Stomach (tissue), 4 donors: ENCODE measurements around the gene ADAMTSL3.

ENCODE experiments used
- POLR2A ChIP-seq, 4 donors: fragments of 450-650 bp; IDR thresholded peaks; one replicate each; pipeline ENCODE4 v1.6.1; 2016; ENCODE audit warnings: antibody characterized with exemption in 4 of 4, control low read depth in 2 of 4, mild to moderate bottlenecking in 1 of 4, moderate library complexity in 1 of 4
- TF ChIP-seq, protein P1 (sequence below), 7 experiments: fragments of 450-650 bp in 4 of 7; fragments of 200-600 bp in 3 of 7; sonication (generic) in 3 of 7; IDR thresholded peaks; one replicate each; pipeline ENCODE4 v1.5.1; 2016 to 2019; ENCODE audit warnings: antibody characterized with exemption in 7 of 7, control low read depth in 2 of 7, mild to moderate bottlenecking in 1 of 7

DNA sequence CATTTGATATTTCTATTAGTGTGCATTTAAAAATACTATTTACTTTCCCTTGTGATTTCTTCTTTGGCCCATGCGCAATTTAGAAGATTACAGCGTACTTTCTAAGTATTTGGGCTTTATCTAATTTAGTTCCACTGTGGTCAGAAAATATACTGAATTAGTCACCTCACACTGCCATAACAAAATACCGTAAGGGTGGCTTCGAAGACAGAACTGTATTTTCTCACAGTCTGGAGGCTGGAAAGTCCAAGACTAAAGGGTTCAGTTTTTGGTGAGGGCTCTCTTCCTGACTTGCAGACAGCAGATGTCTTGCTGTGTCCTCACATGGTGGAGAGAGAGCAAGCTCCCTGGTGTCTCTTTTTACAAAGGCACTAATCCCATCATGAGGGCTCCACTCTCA is 286.2 kb downstream of the ADAMTSL3 start:
- TF ChIP-seq, protein P1, sequence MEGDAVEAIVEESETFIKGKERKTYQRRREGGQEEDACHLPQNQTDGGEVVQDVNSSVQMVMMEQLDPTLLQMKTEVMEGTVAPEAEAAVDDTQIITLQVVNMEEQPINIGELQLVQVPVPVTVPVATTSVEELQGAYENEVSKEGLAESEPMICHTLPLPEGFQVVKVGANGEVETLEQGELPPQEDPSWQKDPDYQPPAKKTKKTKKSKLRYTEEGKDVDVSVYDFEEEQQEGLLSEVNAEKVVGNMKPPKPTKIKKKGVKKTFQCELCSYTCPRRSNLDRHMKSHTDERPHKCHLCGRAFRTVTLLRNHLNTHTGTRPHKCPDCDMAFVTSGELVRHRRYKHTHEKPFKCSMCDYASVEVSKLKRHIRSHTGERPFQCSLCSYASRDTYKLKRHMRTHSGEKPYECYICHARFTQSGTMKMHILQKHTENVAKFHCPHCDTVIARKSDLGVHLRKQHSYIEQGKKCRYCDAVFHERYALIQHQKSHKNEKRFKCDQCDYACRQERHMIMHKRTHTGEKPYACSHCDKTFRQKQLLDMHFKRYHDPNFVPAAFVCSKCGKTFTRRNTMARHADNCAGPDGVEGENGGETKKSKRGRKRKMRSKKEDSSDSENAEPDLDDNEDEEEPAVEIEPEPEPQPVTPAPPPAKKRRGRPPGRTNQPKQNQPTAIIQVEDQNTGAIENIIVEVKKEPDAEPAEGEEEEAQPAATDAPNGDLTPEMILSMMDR (IDR thresholded peaks at IDR 0.05): no peak
- no peak for TF ChIP-seq POLR2A (IDR thresholded peaks at IDR 0.05)
